Esophagus muscularis mucosa (tissue), 3 donors: ENCODE measurements around the gene FAM107B.

Source experiments
- POLR2AphosphoS5 ChIP-seq, 2 donors: sonication (generic); formaldehyde crosslinking; IDR thresholded peaks; one replicate each; pipeline ENCODE4 v1.6.1; 2017; ENCODE audit warnings: antibody characterized with exemption in 2 of 2
- TF ChIP-seq, protein P1 (sequence below), 3 experiments: fragments of 200-600 bp in 2 of 3; fragments of 450-650 bp in 1 of 3; sonication (generic) in 2 of 3; IDR thresholded peaks; one replicate each; pipeline ENCODE4 v1.5.1; 2017 to 2019; ENCODE audit warnings: antibody characterized with exemption in 3 of 3, mild to moderate bottlenecking in 2 of 3, moderate library complexity in 1 of 3

DNA sequence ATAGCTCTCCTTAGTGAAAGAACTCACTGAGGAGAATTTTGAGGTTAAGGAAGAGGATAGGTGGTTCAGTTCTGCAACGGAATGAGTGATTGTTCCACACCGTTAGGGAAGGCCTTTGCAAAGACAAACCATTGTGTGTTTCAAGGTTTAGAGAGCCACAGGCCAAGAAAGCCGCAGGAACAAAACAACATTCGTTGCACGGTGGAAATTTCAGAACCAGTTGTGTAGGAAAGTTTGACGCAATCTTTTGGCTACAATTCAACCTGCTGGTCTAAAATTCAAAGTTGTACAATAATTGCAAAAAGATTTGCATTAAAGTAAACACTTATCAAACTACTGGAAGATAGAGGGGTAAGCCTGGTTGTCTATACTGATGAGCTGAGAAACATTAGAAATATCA lies 91.4 kb downstream of the FAM107B start:
- TF ChIP-seq, protein P1, sequence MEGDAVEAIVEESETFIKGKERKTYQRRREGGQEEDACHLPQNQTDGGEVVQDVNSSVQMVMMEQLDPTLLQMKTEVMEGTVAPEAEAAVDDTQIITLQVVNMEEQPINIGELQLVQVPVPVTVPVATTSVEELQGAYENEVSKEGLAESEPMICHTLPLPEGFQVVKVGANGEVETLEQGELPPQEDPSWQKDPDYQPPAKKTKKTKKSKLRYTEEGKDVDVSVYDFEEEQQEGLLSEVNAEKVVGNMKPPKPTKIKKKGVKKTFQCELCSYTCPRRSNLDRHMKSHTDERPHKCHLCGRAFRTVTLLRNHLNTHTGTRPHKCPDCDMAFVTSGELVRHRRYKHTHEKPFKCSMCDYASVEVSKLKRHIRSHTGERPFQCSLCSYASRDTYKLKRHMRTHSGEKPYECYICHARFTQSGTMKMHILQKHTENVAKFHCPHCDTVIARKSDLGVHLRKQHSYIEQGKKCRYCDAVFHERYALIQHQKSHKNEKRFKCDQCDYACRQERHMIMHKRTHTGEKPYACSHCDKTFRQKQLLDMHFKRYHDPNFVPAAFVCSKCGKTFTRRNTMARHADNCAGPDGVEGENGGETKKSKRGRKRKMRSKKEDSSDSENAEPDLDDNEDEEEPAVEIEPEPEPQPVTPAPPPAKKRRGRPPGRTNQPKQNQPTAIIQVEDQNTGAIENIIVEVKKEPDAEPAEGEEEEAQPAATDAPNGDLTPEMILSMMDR (IDR thresholded peaks at IDR 0.05), result no peak
- TF ChIP-seq POLR2AphosphoS5 (IDR thresholded peaks at IDR 0.05), result no peak
